ENCODE data around the gene SEMA5A. TPM values are rescaled to one million over a fixed set of nuclear protein-coding genes. Genes with fewer than 3 reads are reported as not detected.

The SEMA5A gene
- total RNA-seq, 1 experiment from 2014 or later: 9.3 TPM

DNA sequence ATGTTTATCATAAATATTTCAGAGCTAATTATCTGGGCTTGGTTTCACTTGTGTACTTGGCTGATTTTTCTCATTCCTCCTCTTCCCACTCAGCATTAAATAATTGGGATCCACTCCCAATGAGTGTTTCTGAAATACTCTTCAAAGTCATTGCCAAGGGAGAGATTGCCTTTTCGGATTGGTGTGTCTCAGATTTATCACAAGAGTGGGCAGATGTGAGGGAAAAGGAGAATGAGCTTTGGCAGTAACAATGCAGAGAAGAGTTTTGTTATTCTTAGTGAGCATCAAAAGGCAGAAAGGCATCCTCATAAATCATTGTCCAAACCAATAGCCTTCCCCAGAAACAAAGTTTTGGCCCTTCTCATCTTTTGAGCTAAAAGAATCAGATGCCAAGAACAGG is 79.2 kb downstream of the SEMA5A start (continued):
- TF ChIP-seq, protein P1, sequence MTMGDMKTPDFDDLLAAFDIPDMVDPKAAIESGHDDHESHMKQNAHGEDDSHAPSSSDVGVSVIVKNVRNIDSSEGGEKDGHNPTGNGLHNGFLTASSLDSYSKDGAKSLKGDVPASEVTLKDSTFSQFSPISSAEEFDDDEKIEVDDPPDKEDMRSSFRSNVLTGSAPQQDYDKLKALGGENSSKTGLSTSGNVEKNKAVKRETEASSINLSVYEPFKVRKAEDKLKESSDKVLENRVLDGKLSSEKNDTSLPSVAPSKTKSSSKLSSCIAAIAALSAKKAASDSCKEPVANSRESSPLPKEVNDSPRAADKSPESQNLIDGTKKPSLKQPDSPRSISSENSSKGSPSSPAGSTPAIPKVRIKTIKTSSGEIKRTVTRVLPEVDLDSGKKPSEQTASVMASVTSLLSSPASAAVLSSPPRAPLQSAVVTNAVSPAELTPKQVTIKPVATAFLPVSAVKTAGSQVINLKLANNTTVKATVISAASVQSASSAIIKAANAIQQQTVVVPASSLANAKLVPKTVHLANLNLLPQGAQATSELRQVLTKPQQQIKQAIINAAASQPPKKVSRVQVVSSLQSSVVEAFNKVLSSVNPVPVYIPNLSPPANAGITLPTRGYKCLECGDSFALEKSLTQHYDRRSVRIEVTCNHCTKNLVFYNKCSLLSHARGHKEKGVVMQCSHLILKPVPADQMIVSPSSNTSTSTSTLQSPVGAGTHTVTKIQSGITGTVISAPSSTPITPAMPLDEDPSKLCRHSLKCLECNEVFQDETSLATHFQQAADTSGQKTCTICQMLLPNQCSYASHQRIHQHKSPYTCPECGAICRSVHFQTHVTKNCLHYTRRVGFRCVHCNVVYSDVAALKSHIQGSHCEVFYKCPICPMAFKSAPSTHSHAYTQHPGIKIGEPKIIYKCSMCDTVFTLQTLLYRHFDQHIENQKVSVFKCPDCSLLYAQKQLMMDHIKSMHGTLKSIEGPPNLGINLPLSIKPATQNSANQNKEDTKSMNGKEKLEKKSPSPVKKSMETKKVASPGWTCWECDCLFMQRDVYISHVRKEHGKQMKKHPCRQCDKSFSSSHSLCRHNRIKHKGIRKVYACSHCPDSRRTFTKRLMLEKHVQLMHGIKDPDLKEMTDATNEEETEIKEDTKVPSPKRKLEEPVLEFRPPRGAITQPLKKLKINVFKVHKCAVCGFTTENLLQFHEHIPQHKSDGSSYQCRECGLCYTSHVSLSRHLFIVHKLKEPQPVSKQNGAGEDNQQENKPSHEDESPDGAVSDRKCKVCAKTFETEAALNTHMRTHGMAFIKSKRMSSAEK (CRISPR knock-in tag; IDR thresholded peaks at IDR 0.05; ENCODE audit: borderline replicate concordance): no peak
- TF ChIP-seq RORB (CRISPR knock-in tag; IDR thresholded peaks at IDR 0.05) (no peak), NFATC4 (CRISPR knock-in tag; IDR thresholded peaks at IDR 0.05) (no peak), TP53 (CRISPR knock-in tag; IDR thresholded peaks at IDR 0.05) (no peak)
- TF ChIP-seq, protein P2, sequence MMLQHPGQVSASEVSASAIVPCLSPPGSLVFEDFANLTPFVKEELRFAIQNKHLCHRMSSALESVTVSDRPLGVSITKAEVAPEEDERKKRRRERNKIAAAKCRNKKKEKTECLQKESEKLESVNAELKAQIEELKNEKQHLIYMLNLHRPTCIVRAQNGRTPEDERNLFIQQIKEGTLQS (CRISPR knock-in tag; conservative IDR thresholded peaks at IDR 0.05): no peak

DNA sequence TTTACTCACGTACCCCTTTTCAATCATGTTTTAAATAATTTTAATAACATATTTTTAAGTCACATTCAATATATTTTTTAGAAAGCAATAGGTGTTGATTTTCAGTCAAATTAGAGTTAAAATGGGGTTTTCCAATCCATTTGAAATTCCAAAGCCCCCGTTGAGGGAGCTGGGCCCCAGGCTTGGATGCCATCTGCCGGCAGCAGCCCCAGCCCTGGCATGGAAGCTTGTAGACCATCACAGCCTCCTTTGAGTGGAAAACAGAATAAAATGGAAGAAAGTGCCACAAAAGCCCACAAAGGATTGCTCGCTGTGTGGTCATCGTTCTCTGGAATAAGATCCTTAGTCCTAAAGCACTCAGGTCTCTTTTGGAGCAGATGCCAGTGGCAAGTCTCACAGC is 81.4 kb downstream of the SEMA5A start:
- Mint-ChIP-seq H3K27ac (no peak overlapping the region), H3K9me3 (peaks cover 3% of the 10 kb centered on the region), H3K27me3 (ENCODE audit: low read depth) (no peaks in the 10 kb centered on the region), H3K4me1 (no peaks in the 10 kb centered on the region), H3K4me3 (no peak overlapping the region), H3K36me3 (0 out of 2 replicates have a peak, but pooled peaks cover 2% of the 10 kb centered on the region)
- ChIA-PET POLR2A (interaction anchor here (0.6 kb wide), 1 partner anchor 421 kb away, joined by 4 read pairs; no protein-coding TSS in a partner anchor), CTCF (interaction anchor here (1.5 kb wide), 1 partner anchor 103 kb away, joined by 3 read pairs; no protein-coding TSS in a partner anchor)
- no peak for DNase-seq (ENCODE audit: low spot score)
- no peak for ATAC-seq
- TF ChIP-seq ZNF263 (CRISPR knock-in tag; IDR thresholded peaks at IDR 0.05; ENCODE audit: low read depth) (no peak), NFYB (CRISPR knock-in tag; conservative IDR thresholded peaks at IDR 0.05; ENCODE audit: low read depth) (no peak), CREM (CRISPR knock-in tag; IDR thresholded peaks at IDR 0.05) (no peak), ZNF317 (CRISPR knock-in tag; IDR thresholded peaks at IDR 0.05; ENCODE audit: borderline replicate concordance, low read depth) (no peak), ZNF232 (CRISPR knock-in tag; IDR thresholded peaks at IDR 0.05) (no peak), HMGA2 (CRISPR knock-in tag; IDR thresholded peaks at IDR 0.05) (no peak), FOXK1 (CRISPR knock-in tag; IDR thresholded peaks at IDR 0.05) (no peak)
- TF ChIP-seq, protein P3, sequence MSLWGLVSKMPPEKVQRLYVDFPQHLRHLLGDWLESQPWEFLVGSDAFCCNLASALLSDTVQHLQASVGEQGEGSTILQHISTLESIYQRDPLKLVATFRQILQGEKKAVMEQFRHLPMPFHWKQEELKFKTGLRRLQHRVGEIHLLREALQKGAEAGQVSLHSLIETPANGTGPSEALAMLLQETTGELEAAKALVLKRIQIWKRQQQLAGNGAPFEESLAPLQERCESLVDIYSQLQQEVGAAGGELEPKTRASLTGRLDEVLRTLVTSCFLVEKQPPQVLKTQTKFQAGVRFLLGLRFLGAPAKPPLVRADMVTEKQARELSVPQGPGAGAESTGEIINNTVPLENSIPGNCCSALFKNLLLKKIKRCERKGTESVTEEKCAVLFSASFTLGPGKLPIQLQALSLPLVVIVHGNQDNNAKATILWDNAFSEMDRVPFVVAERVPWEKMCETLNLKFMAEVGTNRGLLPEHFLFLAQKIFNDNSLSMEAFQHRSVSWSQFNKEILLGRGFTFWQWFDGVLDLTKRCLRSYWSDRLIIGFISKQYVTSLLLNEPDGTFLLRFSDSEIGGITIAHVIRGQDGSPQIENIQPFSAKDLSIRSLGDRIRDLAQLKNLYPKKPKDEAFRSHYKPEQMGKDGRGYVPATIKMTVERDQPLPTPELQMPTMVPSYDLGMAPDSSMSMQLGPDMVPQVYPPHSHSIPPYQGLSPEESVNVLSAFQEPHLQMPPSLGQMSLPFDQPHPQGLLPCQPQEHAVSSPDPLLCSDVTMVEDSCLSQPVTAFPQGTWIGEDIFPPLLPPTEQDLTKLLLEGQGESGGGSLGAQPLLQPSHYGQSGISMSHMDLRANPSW (CRISPR knock-in tag; conservative IDR thresholded peaks at IDR 0.05; ENCODE audit: low read depth): no peak
- TF ChIP-seq, protein P1 (CRISPR knock-in tag; IDR thresholded peaks at IDR 0.05; ENCODE audit: borderline replicate concordance): no peak
- TF ChIP-seq, protein P4, sequence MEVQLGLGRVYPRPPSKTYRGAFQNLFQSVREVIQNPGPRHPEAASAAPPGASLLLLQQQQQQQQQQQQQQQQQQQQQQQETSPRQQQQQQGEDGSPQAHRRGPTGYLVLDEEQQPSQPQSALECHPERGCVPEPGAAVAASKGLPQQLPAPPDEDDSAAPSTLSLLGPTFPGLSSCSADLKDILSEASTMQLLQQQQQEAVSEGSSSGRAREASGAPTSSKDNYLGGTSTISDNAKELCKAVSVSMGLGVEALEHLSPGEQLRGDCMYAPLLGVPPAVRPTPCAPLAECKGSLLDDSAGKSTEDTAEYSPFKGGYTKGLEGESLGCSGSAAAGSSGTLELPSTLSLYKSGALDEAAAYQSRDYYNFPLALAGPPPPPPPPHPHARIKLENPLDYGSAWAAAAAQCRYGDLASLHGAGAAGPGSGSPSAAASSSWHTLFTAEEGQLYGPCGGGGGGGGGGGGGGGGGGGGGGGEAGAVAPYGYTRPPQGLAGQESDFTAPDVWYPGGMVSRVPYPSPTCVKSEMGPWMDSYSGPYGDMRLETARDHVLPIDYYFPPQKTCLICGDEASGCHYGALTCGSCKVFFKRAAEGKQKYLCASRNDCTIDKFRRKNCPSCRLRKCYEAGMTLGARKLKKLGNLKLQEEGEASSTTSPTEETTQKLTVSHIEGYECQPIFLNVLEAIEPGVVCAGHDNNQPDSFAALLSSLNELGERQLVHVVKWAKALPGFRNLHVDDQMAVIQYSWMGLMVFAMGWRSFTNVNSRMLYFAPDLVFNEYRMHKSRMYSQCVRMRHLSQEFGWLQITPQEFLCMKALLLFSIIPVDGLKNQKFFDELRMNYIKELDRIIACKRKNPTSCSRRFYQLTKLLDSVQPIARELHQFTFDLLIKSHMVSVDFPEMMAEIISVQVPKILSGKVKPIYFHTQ (CRISPR knock-in tag; IDR thresholded peaks at IDR 0.05): no peak
- TF ChIP-seq, protein P5, sequence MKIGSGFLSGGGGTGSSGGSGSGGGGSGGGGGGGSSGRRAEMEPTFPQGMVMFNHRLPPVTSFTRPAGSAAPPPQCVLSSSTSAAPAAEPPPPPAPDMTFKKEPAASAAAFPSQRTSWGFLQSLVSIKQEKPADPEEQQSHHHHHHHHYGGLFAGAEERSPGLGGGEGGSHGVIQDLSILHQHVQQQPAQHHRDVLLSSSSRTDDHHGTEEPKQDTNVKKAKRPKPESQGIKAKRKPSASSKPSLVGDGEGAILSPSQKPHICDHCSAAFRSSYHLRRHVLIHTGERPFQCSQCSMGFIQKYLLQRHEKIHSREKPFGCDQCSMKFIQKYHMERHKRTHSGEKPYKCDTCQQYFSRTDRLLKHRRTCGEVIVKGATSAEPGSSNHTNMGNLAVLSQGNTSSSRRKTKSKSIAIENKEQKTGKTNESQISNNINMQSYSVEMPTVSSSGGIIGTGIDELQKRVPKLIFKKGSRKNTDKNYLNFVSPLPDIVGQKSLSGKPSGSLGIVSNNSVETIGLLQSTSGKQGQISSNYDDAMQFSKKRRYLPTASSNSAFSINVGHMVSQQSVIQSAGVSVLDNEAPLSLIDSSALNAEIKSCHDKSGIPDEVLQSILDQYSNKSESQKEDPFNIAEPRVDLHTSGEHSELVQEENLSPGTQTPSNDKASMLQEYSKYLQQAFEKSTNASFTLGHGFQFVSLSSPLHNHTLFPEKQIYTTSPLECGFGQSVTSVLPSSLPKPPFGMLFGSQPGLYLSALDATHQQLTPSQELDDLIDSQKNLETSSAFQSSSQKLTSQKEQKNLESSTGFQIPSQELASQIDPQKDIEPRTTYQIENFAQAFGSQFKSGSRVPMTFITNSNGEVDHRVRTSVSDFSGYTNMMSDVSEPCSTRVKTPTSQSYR (CRISPR knock-in tag; IDR thresholded peaks at IDR 0.05): no peak
- TF ChIP-seq, protein P6, sequence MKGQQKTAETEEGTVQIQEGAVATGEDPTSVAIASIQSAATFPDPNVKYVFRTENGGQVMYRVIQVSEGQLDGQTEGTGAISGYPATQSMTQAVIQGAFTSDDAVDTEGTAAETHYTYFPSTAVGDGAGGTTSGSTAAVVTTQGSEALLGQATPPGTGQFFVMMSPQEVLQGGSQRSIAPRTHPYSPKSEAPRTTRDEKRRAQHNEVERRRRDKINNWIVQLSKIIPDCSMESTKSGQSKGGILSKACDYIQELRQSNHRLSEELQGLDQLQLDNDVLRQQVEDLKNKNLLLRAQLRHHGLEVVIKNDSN (CRISPR knock-in tag; IDR thresholded peaks at IDR 0.05): no peak
- TF ChIP-seq, protein P7, sequence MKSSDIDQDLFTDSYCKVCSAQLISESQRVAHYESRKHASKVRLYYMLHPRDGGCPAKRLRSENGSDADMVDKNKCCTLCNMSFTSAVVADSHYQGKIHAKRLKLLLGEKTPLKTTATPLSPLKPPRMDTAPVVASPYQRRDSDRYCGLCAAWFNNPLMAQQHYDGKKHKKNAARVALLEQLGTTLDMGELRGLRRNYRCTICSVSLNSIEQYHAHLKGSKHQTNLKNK (CRISPR knock-in tag; IDR thresholded peaks at IDR 0.05): no peak

Measured in WTC11 (cell line).